ENCODE results near the gene EAPP. TPM values are rescaled to one million over a fixed set of nuclear protein-coding genes. Genes with fewer than 3 reads are reported as not detected.

Gene EAPP, protein sequence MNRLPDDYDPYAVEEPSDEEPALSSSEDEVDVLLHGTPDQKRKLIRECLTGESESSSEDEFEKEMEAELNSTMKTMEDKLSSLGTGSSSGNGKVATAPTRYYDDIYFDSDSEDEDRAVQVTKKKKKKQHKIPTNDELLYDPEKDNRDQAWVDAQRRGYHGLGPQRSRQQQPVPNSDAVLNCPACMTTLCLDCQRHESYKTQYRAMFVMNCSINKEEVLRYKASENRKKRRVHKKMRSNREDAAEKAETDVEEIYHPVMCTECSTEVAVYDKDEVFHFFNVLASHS
- total RNA-seq (86.0 TPM), polyA plus RNA-seq (100 to 1,000 TPM; 122 to 171 (median 141) TPM)

DNA sequence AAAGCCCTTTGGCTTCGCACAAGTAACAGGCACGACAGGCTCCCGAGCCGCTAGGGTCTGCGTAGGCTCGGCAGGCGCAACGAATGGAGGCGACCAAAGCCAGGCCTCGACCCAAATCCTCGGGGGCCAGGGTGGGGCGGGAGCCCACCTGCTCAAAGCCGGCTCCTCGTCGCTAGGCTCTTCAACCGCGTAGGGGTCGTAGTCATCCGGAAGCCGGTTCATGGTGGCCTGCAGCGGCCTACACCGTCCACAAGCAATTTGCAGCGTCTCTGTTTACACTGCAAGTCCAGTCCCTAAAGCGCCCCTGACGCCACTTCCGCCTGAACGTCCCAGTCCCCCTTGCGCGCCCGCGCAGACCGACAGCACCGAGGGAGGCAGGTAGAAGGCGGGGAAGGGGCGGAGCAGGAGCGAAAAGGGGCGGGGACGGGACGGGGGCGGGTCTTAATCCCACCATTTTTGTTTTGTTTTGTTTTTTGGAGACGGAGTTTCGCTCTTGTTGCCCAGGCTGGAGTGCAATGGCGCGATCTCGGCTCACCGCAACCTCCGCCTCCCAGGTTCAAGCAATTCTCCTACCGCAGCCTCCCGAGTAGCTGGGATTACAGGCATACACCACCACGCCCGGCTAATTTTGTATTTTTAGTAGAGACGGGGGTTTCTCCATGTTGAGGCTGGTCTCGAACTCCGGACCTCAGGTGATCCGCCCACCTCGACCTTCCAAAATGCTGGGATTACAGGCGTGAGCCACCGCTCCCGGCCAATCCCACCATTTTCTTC lies at the start of gene EAPP:
Gene EAPP, minus strand, starts transcription at position 295 of the 774 bp plus-strand sequence. Its CDS starts 73 bp downstream, at position 222.
- H3K27ac Mint-ChIP-seq = peak within 1 kb of the TSS; percentile 99 to 100 (median 100)
- H3K9me3 Mint-ChIP-seq = peaks cover 0 to 1% (median 0%) of the 10 kb centered on the region in 7 donors
- no peaks in the 10 kb centered on the region for H3K27me3 Mint-ChIP-seq
- H3K9me3 ChIP-seq (ENCODE audit: control insufficient read depth in 2 of 2, low read length in 2 of 2) = no peaks in the 10 kb centered on the region
- H3K4me1 ChIP-seq (ENCODE audit: control insufficient read depth, insufficient read depth, low read length, poor library complexity, severe bottlenecking) = peaks cover 30% of the 10 kb centered on the region
- H3K4me3 ChIP-seq (ENCODE audit: low read depth, low read length) = peak within 1 kb of the TSS; percentile 99
- peaks cover 11% of the 10 kb centered on the region for H3K36me3 ChIP-seq (ENCODE audit: control insufficient read depth, insufficient read depth, low read length)
- peaks cover 10 to 40% (median 24%) of the 10 kb centered on the region in 4 donors for H3K4me1 Mint-ChIP-seq
- H3K36me3 Mint-ChIP-seq = peaks cover 11% of the 10 kb centered on the region
- H3K4me3 Mint-ChIP-seq = peak within 1 kb of the TSS; percentile 99 to 100 (median 100)
- DNase-seq (peak; percentile 93 to 97 (median 95)), ATAC-seq (ENCODE audit: low read depth in 2 of 2) (peak; percentile 99 to 100)
- no peaks in the 10 kb centered on the region for H3K27me3 ChIP-seq (ENCODE audit: control insufficient read depth, insufficient read depth, low read length)
- peak within 1 kb of the TSS; percentile 95 for H3K27ac ChIP-seq (ENCODE audit: insufficient read depth, low read length, poor library complexity, severe bottlenecking)

DNA sequence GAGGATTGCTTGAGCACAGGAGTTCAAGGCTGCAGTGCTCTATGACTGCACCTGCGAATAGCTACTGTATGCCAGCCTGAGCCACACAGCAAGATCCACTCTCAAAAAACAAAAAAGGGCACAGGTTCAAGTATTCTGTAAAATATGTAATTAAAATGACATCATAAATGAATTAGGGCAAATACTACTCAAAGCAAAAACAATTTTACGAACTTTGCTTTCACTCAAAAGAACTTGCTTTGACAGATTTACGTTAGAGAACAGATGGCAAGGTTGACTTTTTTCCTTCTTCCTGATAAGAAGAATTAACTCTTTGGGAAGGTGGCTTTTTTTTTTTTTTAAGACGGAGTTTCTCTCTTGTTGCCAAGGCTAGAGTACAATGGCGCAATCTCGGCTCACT lies 44.0 kb upstream of the EAPP start:
- peaks cover 69% of the 10 kb centered on the region for H3K36me3 ChIP-seq (ENCODE audit: control insufficient read depth, insufficient read depth, low read length)
- no peak for DNase-seq
- H3K9me3 Mint-ChIP-seq = no peaks in the 10 kb centered on the region
- H3K4me1 ChIP-seq (ENCODE audit: control insufficient read depth, insufficient read depth, low read length, poor library complexity, severe bottlenecking) = no peaks in the 10 kb centered on the region
- peaks cover 0 to 9% (median 5%) of the 10 kb centered on the region in 4 donors for H3K4me1 Mint-ChIP-seq
- no peaks in the 10 kb centered on the region for H3K9me3 ChIP-seq (ENCODE audit: control insufficient read depth in 2 of 2, low read length in 2 of 2)
- no peak overlapping the region for H3K27ac ChIP-seq (ENCODE audit: insufficient read depth, low read length, poor library complexity, severe bottlenecking)
- no peak for ATAC-seq (ENCODE audit: low read depth in 2 of 2)
- no peaks in the 10 kb centered on the region for H3K27me3 ChIP-seq (ENCODE audit: control insufficient read depth, insufficient read depth, low read length)
- no peak overlapping the region for H3K4me3 ChIP-seq (ENCODE audit: low read depth, low read length)
- H3K27me3 Mint-ChIP-seq = no peaks in the 10 kb centered on the region
- no peak overlapping the region for H3K27ac Mint-ChIP-seq
- H3K36me3 Mint-ChIP-seq = peaks cover 22% of the 10 kb centered on the region
- no peak overlapping the region for H3K4me3 Mint-ChIP-seq

DNA sequence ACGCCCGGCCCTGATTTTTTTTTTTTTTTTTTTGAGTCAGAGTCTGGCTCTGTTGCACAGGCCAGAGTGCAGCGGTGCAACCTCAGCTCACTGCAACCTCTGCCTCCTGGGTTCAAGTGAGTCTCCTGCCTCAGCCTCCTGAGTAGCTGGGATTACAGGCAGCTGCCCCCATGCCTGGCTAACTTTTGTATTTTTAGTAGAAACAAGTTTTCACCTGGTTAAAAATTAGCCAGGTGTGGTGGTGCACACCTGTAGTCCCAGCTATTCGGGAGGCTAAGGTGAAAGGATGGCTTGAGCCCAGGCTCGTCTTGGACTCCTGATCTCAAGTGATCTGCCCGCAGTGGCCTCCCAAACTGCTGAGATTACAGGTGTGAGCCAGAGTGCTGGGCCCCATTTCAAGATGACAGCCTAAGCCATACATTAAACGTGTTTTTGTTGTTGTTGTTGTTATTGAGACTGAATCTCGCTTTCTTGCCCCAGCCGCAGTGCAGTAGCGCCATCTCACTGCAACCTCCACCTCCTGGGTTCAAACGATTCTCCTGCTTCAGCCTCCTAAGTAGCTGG lies 42.7 kb upstream of the EAPP start:
- H3K27ac Mint-ChIP-seq = no peak overlapping the region
- no peaks in the 10 kb centered on the region for H3K9me3 Mint-ChIP-seq
- Histone ChIP-seq H3K27ac (ENCODE audit: insufficient read depth, low read length, poor library complexity, severe bottlenecking) (no peak overlapping the region), H3K9me3 (ENCODE audit: control insufficient read depth in 2 of 2, low read length in 2 of 2) (no peaks in the 10 kb centered on the region), H3K4me3 (ENCODE audit: low read depth, low read length) (no peak overlapping the region), H3K36me3 (ENCODE audit: control insufficient read depth, insufficient read depth, low read length) (peaks cover 67% of the 10 kb centered on the region), H3K4me1 (ENCODE audit: control insufficient read depth, insufficient read depth, low read length, poor library complexity, severe bottlenecking) (no peaks in the 10 kb centered on the region), H3K27me3 (ENCODE audit: control insufficient read depth, insufficient read depth, low read length) (no peaks in the 10 kb centered on the region)
- H3K27me3 Mint-ChIP-seq = no peaks in the 10 kb centered on the region
- H3K4me1 Mint-ChIP-seq = peaks cover 0 to 9% (median 4%) of the 10 kb centered on the region in 4 donors
- peaks cover 26% of the 10 kb centered on the region for H3K36me3 Mint-ChIP-seq
- H3K4me3 Mint-ChIP-seq = no peak overlapping the region
- DNase-seq (no peak), ATAC-seq (ENCODE audit: low read depth in 2 of 2) (no peak)

DNA sequence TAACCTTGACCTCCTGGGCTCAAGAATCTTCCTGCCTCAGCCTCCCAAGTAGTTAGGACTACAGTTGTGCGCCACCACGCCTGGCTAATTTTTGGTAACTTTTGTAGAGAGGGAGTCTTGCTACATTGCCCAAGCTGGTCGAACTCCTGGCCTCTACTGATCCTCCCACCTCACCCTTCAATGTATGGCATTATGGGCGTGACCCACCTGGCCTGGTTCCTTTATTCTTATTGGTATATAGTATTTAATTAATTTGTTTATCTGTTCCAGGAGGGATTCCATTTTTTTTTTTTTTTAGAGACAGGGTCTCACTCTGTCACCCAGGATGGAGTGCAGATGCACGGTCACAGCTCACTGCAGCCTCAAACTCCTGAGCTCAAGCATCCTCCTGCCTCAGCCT lies 40.9 kb upstream of the EAPP start:
- Mint-ChIP-seq H3K4me3 (no peak overlapping the region), H3K9me3 (no peaks in the 10 kb centered on the region), H3K36me3 (peaks cover 27% of the 10 kb centered on the region), H3K4me1 (peaks cover 0 to 9% (median 4%) of the 10 kb centered on the region in 4 donors), H3K27me3 (no peaks in the 10 kb centered on the region), H3K27ac (peak overlapping the region in 2 of 3 donors; percentile 36 to 52)
- DNase-seq = no peak
- H3K27me3 ChIP-seq (ENCODE audit: control insufficient read depth, insufficient read depth, low read length) = no peaks in the 10 kb centered on the region
- H3K36me3 ChIP-seq (ENCODE audit: control insufficient read depth, insufficient read depth, low read length) = peaks cover 58% of the 10 kb centered on the region
- H3K27ac ChIP-seq (ENCODE audit: insufficient read depth, low read length, poor library complexity, severe bottlenecking) = no peak overlapping the region
- H3K4me1 ChIP-seq (ENCODE audit: control insufficient read depth, insufficient read depth, low read length, poor library complexity, severe bottlenecking) = no peaks in the 10 kb centered on the region
- H3K9me3 ChIP-seq (ENCODE audit: control insufficient read depth in 2 of 2, low read length in 2 of 2) = no peaks in the 10 kb centered on the region
- no peak for ATAC-seq (ENCODE audit: low read depth in 2 of 2)
- H3K4me3 ChIP-seq (ENCODE audit: low read depth, low read length) = no peak overlapping the region

DNA sequence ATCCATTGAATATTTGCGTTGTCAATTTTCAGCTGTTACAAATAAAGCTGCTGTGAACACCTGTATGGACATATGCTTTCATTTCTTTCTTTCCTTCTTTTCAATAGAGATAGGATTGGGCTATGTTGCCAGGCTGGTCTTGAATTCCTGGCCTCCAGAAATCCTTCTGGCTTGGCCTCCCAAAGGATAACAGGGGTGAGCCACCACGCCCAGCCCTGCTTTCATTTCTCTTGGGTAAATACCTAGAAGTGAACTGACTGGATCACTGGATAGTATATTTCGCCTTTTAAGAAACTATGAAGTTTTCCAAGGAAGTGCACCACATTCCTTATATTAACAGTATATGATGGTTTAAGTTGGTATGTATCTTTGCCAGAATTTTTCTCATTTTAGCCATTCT lies 32.3 kb upstream of the EAPP start:
- no peaks in the 10 kb centered on the region for H3K27me3 Mint-ChIP-seq
- DNase-seq (no peak), ATAC-seq (ENCODE audit: low read depth in 2 of 2) (no peak)
- Histone ChIP-seq H3K9me3 (ENCODE audit: control insufficient read depth in 2 of 2, low read length in 2 of 2) (no peaks in the 10 kb centered on the region), H3K36me3 (ENCODE audit: control insufficient read depth, insufficient read depth, low read length) (peaks cover 56% of the 10 kb centered on the region), H3K27me3 (ENCODE audit: control insufficient read depth, insufficient read depth, low read length) (no peaks in the 10 kb centered on the region), H3K27ac (ENCODE audit: insufficient read depth, low read length, poor library complexity, severe bottlenecking) (no peak overlapping the region), H3K4me3 (ENCODE audit: low read depth, low read length) (no peak overlapping the region), H3K4me1 (ENCODE audit: control insufficient read depth, insufficient read depth, low read length, poor library complexity, severe bottlenecking) (no peaks in the 10 kb centered on the region)
- peaks cover 0 to 5% (median 0%) of the 10 kb centered on the region in 4 donors for H3K4me1 Mint-ChIP-seq
- peak overlapping the region in 1 of 3 donors; percentile 69 for H3K27ac Mint-ChIP-seq
- no peak overlapping the region for H3K4me3 Mint-ChIP-seq
- peaks cover 0 to 2% (median 0%) of the 10 kb centered on the region in 7 donors for H3K9me3 Mint-ChIP-seq
- peaks cover 14% of the 10 kb centered on the region for H3K36me3 Mint-ChIP-seq

DNA sequence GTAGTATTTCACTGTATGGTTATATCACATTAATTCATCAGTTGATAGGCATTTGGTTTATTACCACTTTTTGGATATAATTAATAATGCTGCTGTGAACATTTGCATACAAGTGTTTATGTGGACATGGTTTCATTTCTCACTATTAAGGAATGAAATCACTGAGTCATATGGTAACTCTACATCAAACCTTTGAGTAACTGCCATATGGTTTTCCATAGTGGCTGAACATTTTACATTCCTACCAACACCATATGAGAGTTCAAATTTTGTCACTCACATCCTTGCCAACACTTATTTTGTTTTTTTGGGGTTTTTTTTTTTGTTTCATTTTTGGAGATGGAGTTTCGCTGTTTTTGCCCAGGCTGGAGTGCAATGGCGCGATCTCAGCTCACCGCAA lies 30.2 kb upstream of the EAPP start:
- no peak overlapping the region for H3K4me3 ChIP-seq (ENCODE audit: low read depth, low read length)
- no peaks in the 10 kb centered on the region for H3K27me3 Mint-ChIP-seq
- no peaks in the 10 kb centered on the region for H3K9me3 ChIP-seq (ENCODE audit: control insufficient read depth in 2 of 2, low read length in 2 of 2)
- no peaks in the 10 kb centered on the region for H3K4me1 ChIP-seq (ENCODE audit: control insufficient read depth, insufficient read depth, low read length, poor library complexity, severe bottlenecking)
- peaks cover 0 to 2% (median 0%) of the 10 kb centered on the region in 7 donors for H3K9me3 Mint-ChIP-seq
- peaks cover 63% of the 10 kb centered on the region for H3K36me3 ChIP-seq (ENCODE audit: control insufficient read depth, insufficient read depth, low read length)
- ATAC-seq (ENCODE audit: low read depth in 2 of 2) (no peak), DNase-seq (no peak)
- peaks cover 14% of the 10 kb centered on the region for H3K36me3 Mint-ChIP-seq
- no peak overlapping the region for H3K27ac Mint-ChIP-seq
- peaks cover 0 to 5% (median 0%) of the 10 kb centered on the region in 4 donors for H3K4me1 Mint-ChIP-seq
- no peaks in the 10 kb centered on the region for H3K27me3 ChIP-seq (ENCODE audit: control insufficient read depth, insufficient read depth, low read length)
- no peak overlapping the region for H3K4me3 Mint-ChIP-seq
- H3K27ac ChIP-seq (ENCODE audit: insufficient read depth, low read length, poor library complexity, severe bottlenecking) = no peak overlapping the region

DNA sequence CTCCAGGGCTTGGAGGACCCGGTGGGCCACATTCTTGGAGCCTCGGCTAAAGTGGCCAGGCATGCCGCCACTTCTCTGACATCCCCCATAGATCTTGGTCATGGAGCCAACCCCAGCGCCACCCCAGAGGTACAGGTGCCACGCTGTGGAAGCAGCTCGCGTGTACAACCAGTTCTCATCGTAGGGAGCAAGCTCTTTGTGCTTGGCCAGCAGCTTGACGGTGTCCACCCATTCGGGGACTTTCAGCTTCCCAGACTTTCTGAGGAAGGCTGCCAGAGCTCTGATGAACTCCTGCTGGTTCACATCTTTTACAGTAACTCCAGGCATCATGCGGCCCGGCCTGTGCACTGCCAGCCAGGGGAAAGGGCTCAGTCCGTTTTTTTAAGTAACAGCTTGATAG lies 29.3 kb upstream of the EAPP start:
- Histone ChIP-seq H3K27ac (ENCODE audit: insufficient read depth, low read length, poor library complexity, severe bottlenecking) (no peak overlapping the region), H3K9me3 (ENCODE audit: control insufficient read depth in 2 of 2, low read length in 2 of 2) (no peaks in the 10 kb centered on the region), H3K4me3 (ENCODE audit: low read depth, low read length) (no peak overlapping the region), H3K4me1 (ENCODE audit: control insufficient read depth, insufficient read depth, low read length, poor library complexity, severe bottlenecking) (no peaks in the 10 kb centered on the region), H3K27me3 (ENCODE audit: control insufficient read depth, insufficient read depth, low read length) (no peaks in the 10 kb centered on the region), H3K36me3 (ENCODE audit: control insufficient read depth, insufficient read depth, low read length) (peaks cover 67% of the 10 kb centered on the region)
- ATAC-seq (ENCODE audit: low read depth in 2 of 2) (no peak), DNase-seq (no peak)
- Mint-ChIP-seq H3K36me3 (peaks cover 14% of the 10 kb centered on the region), H3K9me3 (peaks cover 0 to 2% (median 0%) of the 10 kb centered on the region in 7 donors), H3K4me1 (peaks cover 0 to 5% (median 0%) of the 10 kb centered on the region in 4 donors), H3K27me3 (no peaks in the 10 kb centered on the region), H3K27ac (no peak overlapping the region), H3K4me3 (no peak overlapping the region)
